B cell (primary cell): Measurements from ENCODE around the gene NT5M.

Experiments
- EZH2 ChIP-seq: IDR thresholded peaks from 2 replicates; pipeline ENCODE4 v1.6.1; 2012; ENCODE audit warnings: borderline replicate concordance, low read depth, mild to moderate bottlenecking, moderate library complexity, low read length; ENCODE audit not compliant: insufficient read depth, poor library complexity, severe bottlenecking
- TF ChIP-seq, protein P1 (sequence below): fragments of 200-600 bp; IDR thresholded peaks from one replicate; pipeline ENCODE4 v1.8.0; 2022; ENCODE audit warnings: antibody characterized with exemption, mild to moderate bottlenecking

DNA sequence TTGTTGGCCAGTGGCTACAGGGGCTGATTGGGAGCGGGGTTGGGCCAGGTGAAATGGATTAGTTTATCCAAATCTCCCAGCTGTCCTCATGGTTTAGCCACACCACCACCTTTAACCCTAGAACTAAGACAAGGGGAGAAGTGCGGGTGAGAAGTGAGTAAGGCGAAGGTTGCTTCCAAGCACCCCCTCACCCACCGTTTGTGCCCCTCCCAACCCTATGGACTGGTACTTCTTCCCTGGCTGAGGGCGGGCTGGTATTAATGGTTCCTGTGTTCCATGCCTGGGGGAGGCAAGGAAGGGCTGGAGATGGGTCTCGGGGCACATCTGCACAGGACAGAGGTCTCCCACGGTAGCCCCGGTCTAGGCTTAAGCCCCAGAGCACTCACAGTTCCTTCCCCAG lies 25.1 kb downstream of the NT5M start:
- TF ChIP-seq, protein P1, sequence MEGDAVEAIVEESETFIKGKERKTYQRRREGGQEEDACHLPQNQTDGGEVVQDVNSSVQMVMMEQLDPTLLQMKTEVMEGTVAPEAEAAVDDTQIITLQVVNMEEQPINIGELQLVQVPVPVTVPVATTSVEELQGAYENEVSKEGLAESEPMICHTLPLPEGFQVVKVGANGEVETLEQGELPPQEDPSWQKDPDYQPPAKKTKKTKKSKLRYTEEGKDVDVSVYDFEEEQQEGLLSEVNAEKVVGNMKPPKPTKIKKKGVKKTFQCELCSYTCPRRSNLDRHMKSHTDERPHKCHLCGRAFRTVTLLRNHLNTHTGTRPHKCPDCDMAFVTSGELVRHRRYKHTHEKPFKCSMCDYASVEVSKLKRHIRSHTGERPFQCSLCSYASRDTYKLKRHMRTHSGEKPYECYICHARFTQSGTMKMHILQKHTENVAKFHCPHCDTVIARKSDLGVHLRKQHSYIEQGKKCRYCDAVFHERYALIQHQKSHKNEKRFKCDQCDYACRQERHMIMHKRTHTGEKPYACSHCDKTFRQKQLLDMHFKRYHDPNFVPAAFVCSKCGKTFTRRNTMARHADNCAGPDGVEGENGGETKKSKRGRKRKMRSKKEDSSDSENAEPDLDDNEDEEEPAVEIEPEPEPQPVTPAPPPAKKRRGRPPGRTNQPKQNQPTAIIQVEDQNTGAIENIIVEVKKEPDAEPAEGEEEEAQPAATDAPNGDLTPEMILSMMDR: no peak
- no peak for TF ChIP-seq EZH2
